HL-60 (cell line): Measurements from ENCODE around the gene HNF4A.

Source experiments
- DNase-seq, 2 experiments: peaks; one replicate each; pipeline ENCODE4 v3.0.0-alpha.2; 2010 to 2020; ENCODE audit warnings: low read depth in 1 of 2, low spot score in 1 of 2
- H3K27ac ChIP-seq: fragments of 250-450 bp; sonication (Bioruptor Pico); replicated peaks from 2 replicates; pipeline ENCODE4 v1.5.1; 2020; ENCODE audit warnings: mild to moderate bottlenecking, moderate library complexity
- H3K27me3 ChIP-seq: fragments of 250-450 bp; sonication (Bioruptor Pico); 2 replicates; pipeline ENCODE4 v1.5.1; 2021; ENCODE audit warnings: mild to moderate bottlenecking, moderate library complexity; ENCODE audit not compliant: insufficient read depth, poor library complexity, severe bottlenecking
- H3K4me3 ChIP-seq: replicated peaks from 2 replicates; pipeline ENCODE4 v1.5.1; 2011; ENCODE audit warnings: mild to moderate bottlenecking, control low read depth, low read length; ENCODE audit not compliant: insufficient read depth
- CTCF ChIP-seq: IDR thresholded peaks from one replicate; pipeline ENCODE4 v1.5.1; 2011; ENCODE audit warnings: low read length, control low read depth, inconsistent platforms; ENCODE audit not compliant: insufficient read depth
- GABPA ChIP-seq: IDR thresholded peaks from 2 replicates; pipeline ENCODE4 v1.6.1; 2012; ENCODE audit warnings: low read depth
- POLR2AphosphoS5 ChIP-seq: IDR thresholded peaks from 2 replicates; pipeline ENCODE4 v1.6.1; 2012; ENCODE audit warnings: low read depth
- REST ChIP-seq: IDR thresholded peaks from 2 replicates; pipeline ENCODE4 v1.6.1; 2012; ENCODE audit warnings: low read depth; ENCODE audit not compliant: insufficient replicate concordance
- SPI1 ChIP-seq: IDR thresholded peaks from 2 replicates; pipeline ENCODE4 v1.6.1; 2012; ENCODE audit warnings: low read depth, mild to moderate bottlenecking, borderline replicate concordance

The HNF4A gene

GRCh38 chr20:44461803-44462174, 106.3 kb downstream of the HNF4A start:
- no peak for DNase-seq
- no peak overlapping the region for H3K27ac ChIP-seq

GRCh38 chr20:44463466-44463865, 108.0 kb downstream of the HNF4A start:
- Histone ChIP-seq H3K27ac (no peak overlapping the region), H3K27me3 (no peaks in the 10 kb centered on the region), H3K4me3 (no peak overlapping the region)
- TF ChIP-seq GABPA (no peak), SPI1 (no peak)
- DNase-seq: no peak

More at GRCh38 chr20:44461803-44462174, 106.3 kb downstream of the HNF4A start:
- H3K4me3 ChIP-seq: no peak overlapping the region
- no peaks in the 10 kb centered on the region for H3K27me3 ChIP-seq
- TF ChIP-seq REST (no peak), SPI1 (no peak), GABPA (no peak), CTCF (no peak), POLR2AphosphoS5 (no peak)

GRCh38 chr20:44464514-44464913, 109.0 kb downstream of the HNF4A start:
- no peak for DNase-seq
- H3K27me3 ChIP-seq: no peaks in the 10 kb centered on the region
- H3K27ac ChIP-seq: no peak overlapping the region
- no peak overlapping the region for H3K4me3 ChIP-seq
- TF ChIP-seq SPI1 (no peak), CTCF (no peak), GABPA (no peak), POLR2AphosphoS5 (no peak), REST (no peak)

GRCh38 chr20:44465001-44465560, 109.6 kb downstream of the HNF4A start:
- no peak for DNase-seq
- H3K27me3 ChIP-seq: no peaks in the 10 kb centered on the region
- no peak overlapping the region for H3K27ac ChIP-seq
- H3K4me3 ChIP-seq: no peak overlapping the region
- no peak for TF ChIP-seq REST
- TF ChIP-seq SPI1: no peak
- no peak for TF ChIP-seq GABPA
- no peak for TF ChIP-seq CTCF
- no peak for TF ChIP-seq POLR2AphosphoS5
